Adipose tissue (tissue), 3 donors: ENCODE results near the gene NPDC1. TPM values are rescaled to one million over a fixed set of nuclear protein-coding genes. Genes with fewer than 3 reads are reported as not detected.

ENCODE experiments used
- H3K27ac ChIP-seq: one replicate; pipeline ENCODE4 v1.5.1; 2013; ENCODE audit warnings: low read depth, low read length
- WGBS, 3 donors: extraction: QIAGEN DNeasy Blood & Tissue Kit; methylation state at CpG; one replicate each; pipeline ENCODE4 v1.1.7; 2013; 5-methylcytosine and 5-hydroxymethylcytosine counted together
- polyA plus RNA-seq, 3 donors: library from polyadenylated mRNA; stranded (reverse); fragments of 200-250 nt; gene quantifications; one replicate each; pipeline ENCODE4 v1.2.3, GENCODE V29; 2013
- donor health status: healthy with polysubstance abuse.
- donor health status: Bipolar disorder and iron deficiency.
- donor health status: healthy.

NPDC1 gene
- polyA plus RNA-seq, 3 donors: 45.3 to 213 (median 113) TPM

GRCh38 chr9:137032858-137033257, 13.1 kb downstream of the NPDC1 start:
- WGBS, 3 donors: 53 to 84% (median 70%) methylated on average over 7 to 10 of the region's 10 CpGs
- H3K27ac ChIP-seq: no peak overlapping the region

DNA sequence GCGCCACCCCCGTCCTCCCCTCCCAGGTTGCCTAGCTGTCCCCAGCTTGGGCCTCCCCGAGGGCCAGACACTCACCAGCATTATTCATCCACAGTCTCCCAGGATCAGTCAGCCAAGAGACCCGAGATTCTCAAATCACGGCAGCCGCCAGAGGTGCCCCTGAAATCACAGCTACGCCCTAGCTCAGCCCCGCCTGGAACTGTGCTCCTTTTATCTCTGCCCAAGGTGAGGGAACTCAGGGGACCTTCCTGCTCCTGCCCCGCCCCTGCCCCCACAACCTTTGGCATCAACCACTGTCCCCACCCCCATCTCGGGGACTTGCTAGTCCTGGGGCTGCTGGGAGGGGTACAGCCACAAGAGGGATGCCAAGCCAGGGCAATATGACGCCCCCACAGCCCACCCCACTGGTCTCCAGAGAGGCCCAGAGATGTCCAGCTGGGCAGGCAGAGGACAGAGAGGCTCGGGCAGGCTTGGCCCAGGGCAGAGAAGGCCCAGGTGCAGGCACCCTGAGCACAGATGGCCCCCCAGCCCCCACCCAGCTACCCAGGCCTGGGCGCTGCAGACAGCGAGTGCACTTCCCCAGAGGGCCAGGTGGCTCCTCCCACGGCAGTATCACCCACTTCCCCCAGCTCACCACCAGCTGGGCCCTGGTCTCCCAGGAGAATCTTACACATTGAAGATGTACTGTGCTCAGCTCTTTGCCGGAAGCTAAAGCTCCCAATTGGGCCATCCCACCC, 13.9 kb downstream of the NPDC1 start, which contains the start of gene FUT7:
FUT7 (minus strand) TSS at position 185 of the 737 bp plus-strand sequence; CDS start at position 88, 97 bp downstream.
- no peak within 1 kb of the TSS for H3K27ac ChIP-seq
- WGBS, 3 donors: 51 to 68% (median 54%) methylated on average over 15 to 16 of the region's 16 CpGs

- WGBS, 3 donors: 65 to 86% (median 75%) methylated on average over 59 to 65 of the region's 65 CpGs
- no peak overlapping the region for H3K27ac ChIP-seq
Observed at GRCh38 chr9:137030538-137031527, 15.1 kb downstream of the NPDC1 start.

DNA sequence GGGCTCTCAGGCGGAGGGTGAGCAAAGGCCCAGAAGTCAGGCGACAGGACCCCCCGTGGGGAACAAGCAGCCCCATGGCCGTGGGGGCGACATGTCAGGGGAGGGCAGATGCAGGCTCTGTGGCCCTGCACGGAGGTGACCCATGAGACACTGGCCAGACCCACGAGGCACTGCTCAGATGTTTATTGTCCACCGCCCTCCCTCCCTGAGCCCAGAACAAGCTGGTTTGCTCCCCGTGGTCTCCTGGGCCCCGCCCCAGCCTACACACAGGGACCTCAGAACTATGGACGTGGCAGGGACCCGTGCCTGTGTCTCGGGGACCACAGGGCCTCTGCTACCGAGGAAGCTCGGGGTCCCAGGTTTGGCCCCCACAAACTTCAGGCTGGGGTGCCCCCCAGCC, 16.0 kb downstream of the NPDC1 start:
- 52 to 72% (median 58%) methylated on average over 13 to 15 of the region's 15 CpGs for WGBS, 3 donors

GRCh38 chr9:137029058-137029936, 16.7 kb downstream of the NPDC1 start:
- H3K27ac ChIP-seq: no peak overlapping the region
- 21 to 25% (median 25%) methylated on average over 19 of the region's 19 CpGs for WGBS, 3 donors

More for the DNA sequence above, 16.0 kb downstream of the NPDC1 start:
- no peak overlapping the region for H3K27ac ChIP-seq

- H3K27ac ChIP-seq: no peak overlapping the region
- 0 to 1% (median 1%) methylated on average over 72 to 97 of the region's 98 CpGs for whole genome bisulfite sequencing, 3 donors
Observed at GRCh38 chr9:137028263-137029057, 17.5 kb downstream of the NPDC1 start.

DNA sequence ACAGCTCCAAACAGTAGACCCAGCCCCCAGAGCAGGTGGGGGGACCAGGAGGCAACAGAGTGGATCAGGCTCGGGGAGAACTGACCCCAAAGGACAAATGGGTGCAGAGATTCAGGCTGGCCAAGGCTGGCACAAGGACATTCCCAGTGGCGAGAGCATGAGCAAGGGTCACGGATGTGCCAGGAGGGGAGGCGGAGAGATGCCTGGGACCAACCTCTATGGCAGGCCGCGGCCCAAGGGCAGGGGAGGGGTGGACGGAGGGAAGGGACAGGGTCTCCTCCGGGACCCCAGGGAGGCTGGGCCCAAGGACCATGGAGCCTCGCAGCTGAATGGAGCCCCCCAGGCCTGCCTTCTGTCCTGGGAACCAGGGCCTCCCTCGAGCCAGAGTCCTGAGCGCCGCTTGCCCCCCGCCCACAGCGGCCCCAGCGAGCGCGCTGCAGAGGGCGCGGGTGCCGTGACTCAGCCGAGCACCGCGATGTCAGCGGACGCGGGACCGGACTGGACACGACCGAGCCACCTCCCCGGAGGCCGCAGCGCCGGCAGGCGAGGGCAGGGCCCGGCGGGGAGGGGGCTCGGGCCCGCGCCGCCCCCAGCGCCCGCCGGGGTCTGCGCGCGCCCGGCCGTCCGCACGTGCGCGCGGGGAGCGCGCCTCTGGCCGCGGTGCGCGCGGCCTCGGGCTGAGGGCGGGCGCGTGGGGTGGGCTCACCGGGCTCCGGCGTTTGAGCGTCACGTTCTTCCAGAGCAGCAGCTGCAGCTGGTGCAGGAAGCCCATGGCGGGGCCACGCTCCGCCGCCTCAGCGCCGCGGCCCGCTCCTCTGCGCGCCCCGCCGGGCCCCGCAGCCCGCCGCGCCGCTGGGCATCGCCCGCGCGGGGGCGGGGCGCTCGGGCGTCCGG, 18.4 kb downstream of the NPDC1 start, which contains the start of gene ABCA2:
ABCA2 (minus strand) TSS at position 869 of the 894 bp plus-strand sequence; CDS start at position 772, 97 bp downstream.
- no peak within 1 kb of the TSS for H3K27ac ChIP-seq
- 5 to 6% (median 5%) methylated on average over 37 to 94 of the region's 95 CpGs for WGBS, 3 donors

GRCh38 chr9:137026828-137027227, 19.1 kb downstream of the NPDC1 start:
- WGBS, 3 donors: 38 to 75% (median 70%) methylated on average over 4 of the region's 4 CpGs
- no peak overlapping the region for H3K27ac ChIP-seq

DNA sequence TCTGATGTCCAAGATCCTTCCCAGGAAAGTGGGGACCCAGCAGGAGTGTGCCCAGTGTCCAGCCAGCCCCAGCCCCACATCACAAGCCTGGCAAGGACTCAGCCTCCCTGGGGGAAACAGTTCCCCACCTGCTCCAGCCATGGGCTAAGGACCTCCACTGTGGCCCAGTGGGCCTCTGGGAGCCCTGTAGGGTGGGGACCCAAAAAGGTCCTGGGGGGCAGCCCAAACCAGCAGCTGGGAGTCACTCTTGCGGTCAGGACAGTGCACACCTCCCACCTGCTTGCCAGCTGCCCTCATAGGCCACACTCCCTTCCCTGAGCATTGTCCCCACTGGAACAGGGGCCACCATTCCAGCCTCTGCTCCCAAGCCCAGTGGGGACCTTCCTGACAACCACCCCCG, 19.6 kb downstream of the NPDC1 start:
- H3K27ac ChIP-seq: no peak overlapping the region
- 82 to 91% (median 85%) methylated on average over 2 of the region's 2 CpGs for WGBS, 3 donors

- 69 to 77% (median 70%) methylated on average over 18 to 21 of the region's 21 CpGs for WGBS, 3 donors
- H3K27ac ChIP-seq: no peak overlapping the region
Observed at GRCh38 chr9:137025517-137025966, 20.4 kb downstream of the NPDC1 start.

- no peak overlapping the region for H3K27ac ChIP-seq
- WGBS, 3 donors: 85 to 94% (median 87%) methylated on average over 14 to 15 of the region's 15 CpGs
Observed at GRCh38 chr9:137023583-137023991, 22.4 kb downstream of the NPDC1 start.

DNA sequence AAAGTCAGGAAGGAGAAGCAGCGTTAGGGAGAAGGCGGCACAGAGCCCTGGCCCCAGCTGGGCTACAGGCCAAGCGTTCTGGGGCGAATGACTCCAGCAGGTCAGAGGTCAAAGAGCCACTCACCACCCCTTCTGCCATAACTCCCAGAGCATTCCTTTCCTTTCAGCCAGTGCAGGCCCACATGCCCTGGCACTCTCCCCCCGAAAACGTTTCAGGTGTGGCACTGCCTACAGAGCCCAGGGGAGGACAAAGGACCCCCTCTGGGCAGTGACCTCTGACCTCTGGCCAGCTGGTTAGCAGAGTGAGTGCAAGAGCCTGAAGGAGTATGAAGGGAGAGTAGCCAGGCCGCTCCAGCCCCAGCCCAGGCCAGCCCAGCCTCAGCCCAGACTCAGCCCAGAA, 22.8 kb downstream of the NPDC1 start:
- 72 to 83% (median 75%) methylated on average over 7 of the region's 7 CpGs for WGBS, 3 donors
- no peak overlapping the region for H3K27ac ChIP-seq

DNA sequence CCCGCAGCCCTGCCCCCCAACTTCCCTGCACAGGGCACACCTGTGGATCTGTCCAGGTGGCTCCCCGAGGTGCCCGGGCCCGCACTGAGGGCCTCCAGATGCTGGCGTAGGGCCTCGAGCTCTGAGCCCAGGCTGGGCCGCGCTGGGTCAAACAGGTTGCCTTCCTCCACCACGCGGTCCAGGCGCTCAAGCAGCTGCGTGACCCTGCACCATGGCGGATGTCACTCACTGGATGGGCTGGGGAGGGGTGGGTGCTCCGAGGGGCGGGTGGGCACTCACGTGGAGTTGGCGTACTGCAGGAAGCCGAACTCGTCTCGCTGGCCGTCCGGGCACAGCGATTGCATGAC, 23.3 kb downstream of the NPDC1 start:
- 91 to 92% (median 92%) methylated on average over 23 of the region's 23 CpGs for WGBS, 3 donors
- H3K27ac ChIP-seq: no peak overlapping the region

GRCh38 chr9:137021979-137022661, 23.9 kb downstream of the NPDC1 start:
- WGBS, 3 donors: 52 to 68% (median 58%) methylated on average over 26 to 30 of the region's 30 CpGs

DNA sequence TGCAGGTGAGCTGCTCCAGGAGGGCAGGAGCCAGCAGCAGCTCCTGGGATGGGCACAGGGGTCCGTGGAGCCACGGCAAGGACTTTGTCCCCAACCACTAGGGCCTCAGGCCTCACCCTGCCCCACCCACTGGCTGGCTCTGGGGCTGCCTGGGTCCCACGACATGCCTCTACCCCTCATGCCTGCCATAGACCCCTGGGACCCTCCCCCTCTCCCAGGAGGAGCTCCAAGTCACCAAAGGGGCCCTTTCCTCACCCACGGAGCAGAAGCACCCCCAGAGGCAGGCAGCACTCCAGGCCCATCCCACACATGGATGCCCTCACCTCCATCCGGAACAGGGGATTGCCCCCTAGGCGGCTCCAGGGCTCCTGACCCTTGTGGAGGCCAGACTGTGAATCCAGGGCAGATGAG, 24.4 kb downstream of the NPDC1 start:
- 87 to 94% (median 92%) methylated on average over 4 to 6 of the region's 6 CpGs for WGBS, 3 donors
- no peak overlapping the region for H3K27ac ChIP-seq

More at GRCh38 chr9:137021979-137022661, 23.9 kb downstream of the NPDC1 start:
- no peak overlapping the region for H3K27ac ChIP-seq
